LHCN-M2 (cell line): ENCODE measurements around the gene TMEM259. TPM values are rescaled to one million over a fixed set of nuclear protein-coding genes. Genes with fewer than 3 reads are reported as not detected.
A peak's percentile ranks its signal among the peaks of the same experiment; 100 is the strongest.

Experiments used
- DNase-seq: peaks from one replicate; pipeline ENCODE4 v3.0.0-alpha.2; 2012; ENCODE audit warnings: low read depth
- total RNA-seq: library from RNA; depleted of rRNA; stranded (reverse); fragments of >200 nt; gene quantifications from 2 replicates; pipeline ENCODE4 v1.2.3, GENCODE V29; 2014; rRNA removed

TMEM259 gene
- total RNA-seq, 1 experiment from 2014 or later, result 154 TPM

- DNase-seq, result peak; percentile 50
Measured at GRCh38 chr19:963486-963951, 57.4 kb downstream of the TMEM259 start.

- DNase-seq, result no peak
Measured at GRCh38 chr19:962683-963400, 58.1 kb downstream of the TMEM259 start.

GRCh38 chr19:961866-962620, 58.9 kb downstream of the TMEM259 start:
- no peak for DNase-seq

- DNase-seq, result no peak
Measured at GRCh38 chr19:960601-960938, 60.4 kb downstream of the TMEM259 start.

GRCh38 chr19:960020-960419, 60.9 kb downstream of the TMEM259 start:
- no peak for DNase-seq

Other genes starting within 250 kb of the TMEM259 start
- gene PTBP1, start 223.7 kb downstream of the TMEM259 start, total RNA-seq, result 425 and 475 TPM in 2 replicates
- 0.06 TPM in 1 of 2 replicates, not detected in the other for gene PLPPR3, start 199.2 kb downstream of the TMEM259 start, total RNA-seq
- not detected in 2 replicates for gene AZU1, start 193.3 kb downstream of the TMEM259 start, total RNA-seq
- not detected in 2 replicates for gene PRTN3, start 180.1 kb downstream of the TMEM259 start, total RNA-seq
- 0.11 TPM in 1 of 2 replicates, not detected in the other for gene ELANE, start 168.8 kb downstream of the TMEM259 start, total RNA-seq
- gene CFD, start 161.5 kb downstream of the TMEM259 start, total RNA-seq, result 0.38 TPM in 1 of 2 replicates, not detected in the other
- gene MED16, start 127.9 kb downstream of the TMEM259 start, total RNA-seq, result 36.3 and 38.7 TPM in 2 replicates
- not detected in 2 replicates for gene RNU6-9, start 127.6 kb downstream of the TMEM259 start, total RNA-seq
- 40.3 and 42.7 TPM in 2 replicates for gene R3HDM4, start 107.9 kb downstream of the TMEM259 start, total RNA-seq
- not detected in 2 replicates for gene KISS1R, start 103.8 kb downstream of the TMEM259 start, total RNA-seq
- 3.1 and 3.4 TPM in 2 replicates for gene ARID3A, start 95.1 kb downstream of the TMEM259 start, total RNA-seq
- 44.2 and 53.6 TPM in 2 replicates for gene WDR18, start 36.8 kb downstream of the TMEM259 start, total RNA-seq
- gene GRIN3B, start 20.7 kb downstream of the TMEM259 start, total RNA-seq, result 0.11 and 0.19 TPM in 2 replicates
- gene RNU6-2, start 399 bp upstream of the TMEM259 start, total RNA-seq, result not detected in 2 replicates
- 130 and 145 TPM in 2 replicates for gene CNN2, start 5.5 kb upstream of the TMEM259 start, total RNA-seq
- gene ABCA7, start 19.0 kb upstream of the TMEM259 start, total RNA-seq, result 18.1 and 21.5 TPM in 2 replicates
- gene ARHGAP45, start 46.0 kb upstream of the TMEM259 start, total RNA-seq, result 0.13 and 0.57 TPM in 2 replicates
- 277 and 355 TPM in 2 replicates for gene POLR2E, start 74.3 kb upstream of the TMEM259 start, total RNA-seq
- gene GPX4, start 82.9 kb upstream of the TMEM259 start, total RNA-seq, result 347 and 363 TPM in 2 replicates
- gene SBNO2, start 153.1 kb upstream of the TMEM259 start, total RNA-seq, result 33.3 and 33.9 TPM in 2 replicates
- 70.6 and 75.7 TPM in 2 replicates for gene STK11, start 184.7 kb upstream of the TMEM259 start, total RNA-seq
- gene CBARP, start 216.9 kb upstream of the TMEM259 start, total RNA-seq, result 4.6 and 4.7 TPM in 2 replicates
- 51.3 and 64.1 TPM in 2 replicates for gene ATP5F1D, start 220.6 kb upstream of the TMEM259 start, total RNA-seq
- 12.6 and 15.6 TPM in 2 replicates for gene MIDN, start 227.5 kb upstream of the TMEM259 start, total RNA-seq
- gene CIRBP, start 248.2 kb upstream of the TMEM259 start, total RNA-seq, result 253 and 293 TPM in 2 replicates